ENCODE results near the gene FUZ. TPM values are rescaled to one million over a fixed set of nuclear protein-coding genes. Genes with fewer than 3 reads are reported as not detected.
A peak's percentile ranks its signal among the peaks of the same experiment; 100 is the strongest.
"Not testable (repeated sequence)": the region's sequence is repeated elsewhere in the genome, so short reads cannot be mapped to it uniquely, and the experiment has no call there.

The FUZ gene
- total RNA-seq, 6 experiments from 2014 or later: 3.7 to 10.7 (median 6.3) TPM

GRCh38 chr19:49824662-49825061, 11.6 kb upstream of the FUZ start:
- H3K36me3 ChIP-seq: peaks cover 0 to 13% (median 0%) of the 10 kb centered on the region in 4 donors
- DNase-seq: no peak
- WGBS (ENCODE audit: insufficient coverage, low coverage, low lambda C conversion rate, missing lambda C conversion rate): 70% methylated on average over 3 of the region's 6 CpGs

GRCh38 chr19:49823472-49823871, 10.4 kb upstream of the FUZ start:
- H3K27me3 ChIP-seq: no peaks in the 10 kb centered on the region
- H3K4me3 ChIP-seq: no peak overlapping the region
- no peak for DNase-seq
- H3K9me3 ChIP-seq: no peaks in the 10 kb centered on the region
- H3K27ac ChIP-seq: no peak overlapping the region
- TF ChIP-seq CTCF (IDR thresholded peaks at IDR 0.05): no peak
- TF ChIP-seq POLR2A (IDR thresholded peaks at IDR 0.05): no peak
- 90% methylated on average over 8 of the region's 12 CpGs for WGBS (ENCODE audit: insufficient coverage, low coverage, low lambda C conversion rate, missing lambda C conversion rate)
- ATAC-seq: no peak
- H3K36me3 ChIP-seq: peaks cover 0 to 13% (median 0%) of the 10 kb centered on the region in 4 donors
- peaks cover 0 to 9% (median 0%) of the 10 kb centered on the region in 4 donors for H3K4me1 ChIP-seq
- intact Hi-C loops (cut with DNase I): no loop called here

More at GRCh38 chr19:49824662-49825061, 11.6 kb upstream of the FUZ start:
- intact Hi-C loops (cut with DNase I): no loop called here
- H3K27ac ChIP-seq: no peak overlapping the region
- no peak for ATAC-seq
- no peak for TF ChIP-seq POLR2A (IDR thresholded peaks at IDR 0.05)
- no peak for TF ChIP-seq CTCF (IDR thresholded peaks at IDR 0.05)
- H3K27me3 ChIP-seq: no peaks in the 10 kb centered on the region
- no peak overlapping the region for H3K4me3 ChIP-seq
- H3K4me1 ChIP-seq: no peaks in the 10 kb centered on the region
- H3K9me3 ChIP-seq: no peaks in the 10 kb centered on the region

- Histone ChIP-seq H3K27me3 (no peaks in the 10 kb centered on the region), H3K4me3 (no peak overlapping the region), H3K36me3 (peaks cover 0 to 13% (median 0%) of the 10 kb centered on the region in 4 donors), H3K4me1 (peaks cover 0 to 9% (median 0%) of the 10 kb centered on the region in 4 donors), H3K27ac (no peak overlapping the region), H3K9me3 (no peaks in the 10 kb centered on the region)
- whole genome bisulfite sequencing (ENCODE audit: insufficient coverage, low coverage, low lambda C conversion rate, missing lambda C conversion rate): 79% methylated on average over 9 of the region's 10 CpGs
- ATAC-seq: no peak
- TF ChIP-seq CTCF (IDR thresholded peaks at IDR 0.05) (no peak), POLR2A (IDR thresholded peaks at IDR 0.05) (no peak)
- intact Hi-C loops (cut with DNase I): no loop called here
- no peak for DNase-seq
Measured at GRCh38 chr19:49820125-49820524, 7.0 kb upstream of the FUZ start.

- H3K27ac ChIP-seq; H3K4me3 ChIP-seq; intact Hi-C loops (cut with DNase I); DNase-seq; H3K27me3 ChIP-seq; ATAC-seq; H3K4me1 ChIP-seq; H3K9me3 ChIP-seq: not testable (repeated sequence)
- WGBS (ENCODE audit: insufficient coverage, low coverage, low lambda C conversion rate, missing lambda C conversion rate): 78% methylated on average over 7 of the region's 7 CpGs
- H3K36me3 ChIP-seq: peaks cover 0 to 13% (median 0%) of the 10 kb centered on the region in 4 donors
Measured at GRCh38 chr19:49819452-49820115, 6.5 kb upstream of the FUZ start.

- Histone ChIP-seq H3K27ac (peak overlapping the region; percentile 94 to 98 (median 94)), H3K36me3 (peaks cover 0 to 10% (median 0%) of the 10 kb centered on the region in 4 donors), H3K27me3 (no peaks in the 10 kb centered on the region), H3K4me3 (peak overlapping the region; percentile 71 to 87 (median 78)), H3K4me1 (peaks cover 0 to 11% (median 0%) of the 10 kb centered on the region in 4 donors), H3K9me3 (no peaks in the 10 kb centered on the region)
- ATAC-seq: no peak
- 34% methylated on average over 9 of the region's 16 CpGs for WGBS (ENCODE audit: insufficient coverage, low coverage, low lambda C conversion rate, missing lambda C conversion rate)
- TF ChIP-seq POLR2A (IDR thresholded peaks at IDR 0.05) (no peak), CTCF (IDR thresholded peaks at IDR 0.05) (no peak)
- DNase-seq: peak in 1 of 3 donors; percentile 69
- intact Hi-C loops (cut with DNase I): no loop called here
Measured at GRCh38 chr19:49818649-49819370, 5.7 kb upstream of the FUZ start.
